HL-60 (cell line): ENCODE measurements around the gene LZIC.

Experiments
- CTCF ChIP-seq: IDR thresholded peaks from one replicate; pipeline ENCODE4 v1.5.1; 2011; ENCODE audit warnings: low read length, control low read depth, inconsistent platforms; ENCODE audit not compliant: insufficient read depth
- GABPA ChIP-seq: IDR thresholded peaks from 2 replicates; pipeline ENCODE4 v1.6.1; 2012; ENCODE audit warnings: low read depth
- POLR2AphosphoS5 ChIP-seq: IDR thresholded peaks from 2 replicates; pipeline ENCODE4 v1.6.1; 2012; ENCODE audit warnings: low read depth
- REST ChIP-seq: IDR thresholded peaks from 2 replicates; pipeline ENCODE4 v1.6.1; 2012; ENCODE audit warnings: low read depth; ENCODE audit not compliant: insufficient replicate concordance
- SPI1 ChIP-seq: IDR thresholded peaks from 2 replicates; pipeline ENCODE4 v1.6.1; 2012; ENCODE audit warnings: low read depth, mild to moderate bottlenecking, borderline replicate concordance

GRCh38 chr1:9903801-9904527, 39.2 kb downstream of the LZIC start:
- no peak for TF ChIP-seq CTCF
- TF ChIP-seq POLR2AphosphoS5, result no peak
- TF ChIP-seq SPI1, result no peak
- no peak for TF ChIP-seq REST
- no peak for TF ChIP-seq GABPA
